GM21526 (cell line): ENCODE results near the gene KBTBD12.

Source experiments
- ATAC-seq: cut with Tn5 transposase; IDR thresholded peaks from one replicate; pipeline ENCODE4 v1.9.1; 2021; ENCODE audit warnings: moderate library complexity; ENCODE audit not compliant: unreplicated experiment, low FRiP score

Gene KBTBD12

DNA sequence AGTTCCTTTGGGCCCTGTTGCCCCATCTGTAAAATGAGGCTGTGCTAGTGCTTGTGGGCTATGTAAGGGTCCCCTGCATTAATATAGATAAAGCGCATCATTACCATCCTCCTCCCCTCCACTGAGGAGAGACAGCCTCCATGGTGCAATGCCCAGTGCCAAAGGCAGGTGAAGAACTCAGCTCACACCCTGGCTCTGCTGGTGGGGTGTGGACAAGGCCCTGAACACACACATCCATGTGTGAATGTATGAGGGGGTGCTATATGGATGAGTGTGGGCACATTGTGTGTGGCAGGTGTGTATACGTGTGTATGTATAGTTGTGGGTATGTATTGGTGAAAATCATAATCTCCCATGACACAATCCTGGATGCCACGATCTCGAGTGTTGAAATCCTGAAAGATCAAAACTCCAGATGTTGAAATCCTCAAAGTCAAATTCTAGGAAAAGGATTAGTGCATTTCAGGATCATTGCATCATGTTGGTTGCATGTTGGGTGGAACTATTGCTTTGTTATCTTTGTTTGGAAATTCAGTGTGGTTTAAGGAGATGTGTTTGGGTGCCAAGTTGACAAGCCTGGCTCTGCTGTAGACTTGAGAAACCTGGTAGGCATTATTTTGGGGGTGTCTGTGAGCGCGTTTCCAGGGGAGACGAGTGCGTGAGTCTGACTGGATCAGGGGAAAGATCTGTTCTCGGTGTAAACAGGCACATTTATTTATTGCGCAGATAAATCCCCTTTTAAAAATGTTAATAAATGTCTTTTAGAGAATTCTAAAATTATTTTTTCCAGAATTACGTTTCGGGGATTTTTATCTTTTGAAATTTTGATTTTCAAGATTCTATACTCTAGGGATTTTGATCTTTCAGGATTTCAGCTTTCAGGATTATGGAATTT lies 95.2 kb downstream of the KBTBD12 start:
- no peak for ATAC-seq

DNA sequence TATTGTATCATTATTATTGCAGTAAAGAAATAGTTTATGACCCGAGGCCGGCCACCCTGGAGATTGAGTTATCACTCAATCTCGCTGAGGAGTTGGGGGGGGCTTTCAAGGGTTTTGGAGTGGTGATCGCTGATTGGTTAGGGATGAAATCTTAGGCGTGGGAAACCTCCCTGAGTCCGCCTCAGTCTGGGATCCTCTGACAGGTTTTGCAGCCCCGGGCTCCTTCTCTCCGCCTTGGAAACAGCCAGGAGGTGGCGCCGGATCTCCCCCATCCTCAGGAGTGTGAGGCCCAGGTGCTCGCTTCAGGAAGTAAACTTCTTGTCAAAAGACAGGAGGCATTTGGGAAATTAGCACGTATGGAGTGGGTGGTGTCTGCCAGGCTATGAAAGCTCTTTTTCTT lies 96.1 kb downstream of the KBTBD12 start:
- no peak for ATAC-seq

DNA sequence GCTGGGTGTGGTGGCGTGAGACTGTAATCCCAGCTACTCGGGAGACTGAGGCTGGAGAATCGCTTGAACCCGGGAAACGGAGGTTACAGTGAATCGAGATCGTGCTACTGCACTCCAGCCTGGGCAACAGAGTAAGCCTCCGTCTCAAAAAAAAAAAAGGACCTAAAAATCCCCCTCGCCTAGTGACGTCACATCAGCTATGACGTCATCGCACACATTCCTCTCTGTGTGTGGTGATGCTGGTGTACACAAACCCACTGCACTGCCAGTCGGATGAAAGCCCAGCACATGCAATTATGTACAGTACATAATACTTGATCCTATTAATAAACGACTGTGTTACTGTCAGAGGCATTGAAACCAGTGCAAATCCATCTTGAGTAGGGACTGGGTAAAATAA lies 97.0 kb downstream of the KBTBD12 start:
- ATAC-seq: no peak

DNA sequence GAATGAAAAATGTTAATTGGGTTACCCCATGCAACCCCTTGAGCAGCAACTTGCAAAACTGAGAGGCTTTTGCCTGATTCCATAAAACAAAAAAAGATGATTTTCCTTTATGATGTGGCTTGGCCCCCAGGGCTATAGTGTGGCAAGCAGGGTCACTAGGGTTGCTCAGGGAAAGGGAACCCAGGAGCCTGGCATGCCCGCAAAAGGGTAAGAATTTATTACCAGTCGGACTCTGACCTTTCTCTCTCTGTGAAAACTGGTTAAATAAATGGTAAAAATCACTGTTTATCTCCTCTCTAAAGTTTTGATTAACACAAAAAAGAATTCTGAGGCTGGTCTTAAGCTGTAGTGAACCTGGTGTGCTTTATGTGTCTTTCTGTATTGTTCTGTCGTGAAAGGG lies 99.5 kb downstream of the KBTBD12 start:
- ATAC-seq: no peak

DNA sequence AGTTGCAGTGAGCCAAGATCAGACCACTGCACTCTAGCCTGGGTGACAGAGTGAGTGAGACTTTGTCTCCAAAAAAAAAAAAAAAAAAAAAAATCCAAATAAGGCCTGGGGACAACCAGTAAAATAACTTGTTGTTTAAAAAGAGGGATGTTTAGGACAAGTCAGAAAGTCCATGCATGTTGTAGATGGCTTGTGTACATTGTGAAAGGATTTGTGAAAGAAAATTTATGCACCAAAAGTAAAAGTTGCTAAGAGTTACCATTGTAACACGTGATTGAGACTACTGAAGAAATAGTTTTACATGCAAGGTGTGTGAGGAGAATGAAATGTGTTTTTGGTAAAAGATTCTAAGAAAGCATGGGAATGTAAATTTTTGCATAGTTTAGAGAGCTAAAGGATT lies 101.5 kb downstream of the KBTBD12 start:
- no peak for ATAC-seq

DNA sequence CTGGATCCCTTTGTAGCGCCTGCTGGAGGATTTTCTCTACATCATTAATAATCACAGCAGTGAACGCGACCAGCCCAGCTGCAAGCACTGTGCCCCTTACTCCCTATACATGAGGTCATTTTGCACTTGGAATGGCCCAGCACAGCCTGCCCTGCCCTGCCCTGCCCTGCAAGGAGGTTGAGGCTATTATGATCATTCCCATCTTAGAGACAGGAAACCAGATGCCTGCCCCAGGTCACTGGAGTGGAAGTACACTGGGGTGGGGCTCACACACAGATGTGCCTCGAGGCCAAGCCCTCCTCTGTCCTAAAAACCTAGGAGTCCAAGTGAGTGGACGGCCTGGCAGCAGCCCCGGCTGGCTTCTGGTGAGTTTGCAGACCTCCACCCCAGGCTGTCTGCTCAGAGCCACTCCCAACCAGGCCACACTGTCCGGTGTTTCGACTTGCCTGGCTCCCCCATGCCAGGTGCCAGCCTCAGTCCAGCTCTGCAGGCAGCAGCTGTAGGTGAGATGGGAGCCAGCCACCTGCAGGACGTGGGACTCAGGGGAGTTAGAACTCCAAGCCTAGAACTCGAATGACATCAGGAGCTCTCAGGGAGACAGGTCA lies 106.8 kb downstream of the KBTBD12 start:
- ATAC-seq: no peak

DNA sequence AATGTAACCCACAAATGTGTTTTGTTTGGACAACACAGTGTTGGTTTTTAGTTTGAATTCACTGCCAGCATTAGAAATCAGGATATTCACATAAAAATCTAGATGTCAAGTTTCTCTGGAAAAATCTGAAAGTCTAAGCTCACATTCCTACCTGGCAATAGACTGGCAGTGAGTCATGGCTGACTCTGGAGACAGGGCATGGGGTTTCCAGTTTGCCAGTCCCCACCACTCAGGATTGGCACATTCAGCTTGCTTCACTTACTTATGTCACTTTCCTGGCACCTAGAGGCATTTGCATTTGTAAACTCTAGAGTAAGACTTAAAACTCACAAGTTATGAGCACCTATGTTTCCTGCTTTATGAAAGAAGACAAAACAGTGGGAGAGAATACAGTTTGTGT lies 118.1 kb downstream of the KBTBD12 start:
- no peak for ATAC-seq

DNA sequence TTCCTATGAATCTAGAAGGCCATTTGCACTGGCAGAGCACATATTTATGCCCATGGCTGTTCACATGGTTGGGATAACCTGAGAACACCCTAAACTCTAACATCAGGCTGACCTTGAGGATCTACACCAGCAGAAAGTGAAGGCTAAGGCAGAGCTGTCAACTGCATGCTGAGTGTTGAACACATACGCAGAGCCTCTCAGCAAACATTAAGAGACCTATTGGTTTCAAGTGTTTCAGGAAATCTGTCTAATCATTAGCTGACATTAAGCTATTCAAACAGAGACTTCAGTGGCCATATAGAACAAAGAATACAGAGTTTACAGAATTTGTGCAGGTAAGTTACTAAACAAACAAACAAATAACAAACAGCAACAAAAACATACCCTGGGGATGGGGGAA lies 121.1 kb downstream of the KBTBD12 start:
- ATAC-seq: no peak
